HCT116 (cell line): Measurements from ENCODE around the gene TJAP1. TPM values are rescaled to one million over a fixed set of nuclear protein-coding genes. Genes with fewer than 3 reads are reported as not detected.
A peak's percentile ranks its signal among the peaks of the same experiment; 100 is the strongest.

Experiments used
- ATAC-seq: fragments of 200-7000 bp; cut with Tn5 transposase; 2 replicates; pipeline ENCODE4 v1.9.1; 2020; ENCODE audit warnings: mild to moderate bottlenecking, moderate library complexity
- BruUV-seq: library from RNA; stranded (reverse); fragments of 400-500 nt; replicated peaks from 2 replicates; lab custom pipeline; 2021; lab: Mats Ljungman, UMichigan
- CTCF ChIA-PET: fragments of 300-600 bp; sonication (Branson Sonifier 250); formaldehyde crosslinking; loops from one replicate; lab custom pipeline; 2021; ENCODE audit warnings: antibody characterized with exemption; lab: Charles Lee
- POLR2A ChIA-PET: fragments of 300-600, 350-600 bp; sonication (Branson Sonifier 250); formaldehyde crosslinking; loops from one replicate; lab custom pipeline; 2021; ENCODE audit warnings: antibody characterized with exemption; lab: Charles Lee
- RAD21 ChIA-PET, 2 experiments: fragments of 300-600 bp; sonication (Branson Sonifier 250); formaldehyde crosslinking; loops; one replicate each; lab custom pipeline; 2023; ENCODE audit warnings: low total read pairs in 2 of 2; ENCODE audit not compliant: uncharacterized antibody in 2 of 2, unreplicated experiment in 2 of 2, low non-redundant PET in 1 of 2; lab: Charles Lee
- DNase-seq: peaks from one replicate; pipeline ENCODE4 v3.0.0-alpha.2; 2010; ENCODE audit warnings: low read depth, low spot score
- H2AFZ ChIP-seq: fragments of 200-600 bp; shearing (Covaris generic), sonication (generic); 2 replicates; pipeline ENCODE4 v1.6.1; 2017; ENCODE audit warnings: low read depth, mixed run types, mixed read lengths, antibody characterized with exemption, low read length; ENCODE audit not compliant: poor library complexity, severe bottlenecking
- H3K27ac ChIP-seq: 2 replicates; pipeline ENCODE4 v1.5.1; 2012; ENCODE audit warnings: low read depth, low read length
- H3K27me3 ChIP-seq: fragments of 200-600 bp; sonication (generic); 2 replicates; pipeline ENCODE4 v1.6.1; 2016; ENCODE audit warnings: mixed run types, low read length, mixed read lengths; ENCODE audit not compliant: insufficient read depth
- H3K36me3 ChIP-seq, 2 experiments: fragments of 200-500 bp in 1 of 2; fragments of 200-600 bp in 1 of 2; sonication (Bioruptor generic) in 1 of 2; sonication (generic) in 1 of 2; 2 replicates each; pipeline versions ENCODE4 v1.5.1 to v1.6.1; 2014 to 2016; ENCODE audit warnings: low read length in 2 of 2, inconsistent platforms in 1 of 2, mixed read lengths in 1 of 2, mixed run types in 1 of 2; ENCODE audit not compliant: insufficient read depth in 2 of 2, control insufficient read depth in 1 of 2
- H3K4me1 ChIP-seq, 2 experiments: fragments of 200-600 bp in 1 of 2; sonication (generic) in 1 of 2; 2 replicates each; pipeline versions ENCODE4 v1.5.1 to v1.6.1; 2012 to 2017; ENCODE audit warnings: low read length in 2 of 2, inconsistent platforms in 1 of 2, mild to moderate bottlenecking in 1 of 2, mixed read lengths in 1 of 2, mixed run types in 1 of 2, moderate library complexity in 1 of 2; ENCODE audit not compliant: insufficient read depth in 2 of 2, control insufficient read depth in 1 of 2
- H3K4me2 ChIP-seq: fragments of 200-600 bp; sonication (generic); 2 replicates; pipeline ENCODE4 v1.6.1; 2017; ENCODE audit warnings: mixed run types, low read length, mixed read lengths
- H3K4me3 ChIP-seq, 2 experiments: fragments of 200-600 bp in 1 of 2; sonication (generic) in 1 of 2; replicated peaks in 1 of 2; 2 replicates each; pipeline ENCODE4 v1.5.1; 2011 to 2016; ENCODE audit warnings: low read length in 2 of 2, control low read depth in 1 of 2, low read depth in 1 of 2, mild to moderate bottlenecking in 1 of 2, mixed read lengths in 1 of 2, mixed run types in 1 of 2
- H3K79me2 ChIP-seq: fragments of 200-600 bp; sonication (generic); 2 replicates; pipeline ENCODE4 v1.6.1; 2017; ENCODE audit warnings: mild to moderate bottlenecking, mixed run types, low read length, moderate library complexity, mixed read lengths; ENCODE audit not compliant: insufficient read depth
- H3K9ac ChIP-seq: fragments of 200-600 bp; sonication (generic); 2 replicates; pipeline ENCODE4 v1.6.1; 2016; ENCODE audit warnings: low read length, mixed read lengths
- H3K9me2 ChIP-seq: fragments of 200-600 bp; sonication (generic), shearing (Covaris generic); 2 replicates; pipeline ENCODE4 v1.6.1; 2017; ENCODE audit warnings: mixed run types, mild to moderate bottlenecking, moderate library complexity; ENCODE audit not compliant: insufficient read depth
- H3K9me3 ChIP-seq, 2 experiments: fragments of 200-500 bp in 1 of 2; fragments of 200-600 bp in 1 of 2; sonication (Bioruptor generic) in 1 of 2; sonication (generic) in 1 of 2; 2 replicates each; pipeline ENCODE4 v1.6.1; 2014 to 2017; ENCODE audit warnings: low read length in 2 of 2, mixed read lengths in 2 of 2, inconsistent platforms in 1 of 2, low read depth in 1 of 2, mild to moderate bottlenecking in 1 of 2, mixed run types in 1 of 2, moderate library complexity in 1 of 2; ENCODE audit not compliant: control insufficient read depth in 1 of 2, insufficient read depth in 1 of 2
- H4K20me1 ChIP-seq: fragments of 200-600 bp; sonication (generic), shearing (Covaris generic); 2 replicates; pipeline ENCODE4 v1.6.1; 2017; ENCODE audit warnings: mixed run types, mild to moderate bottlenecking, moderate library complexity; ENCODE audit not compliant: insufficient read depth
- EGR1 ChIP-seq: IDR thresholded peaks from 2 replicates; pipeline ENCODE4 v1.6.1; 2012; ENCODE audit warnings: low read depth
- ELF1 ChIP-seq: IDR thresholded peaks from 2 replicates; pipeline ENCODE4 v1.6.1; 2012; ENCODE audit warnings: low read depth, borderline replicate concordance
- EZH2 ChIP-seq: fragments of 200-600 bp; sonication (generic); IDR thresholded peaks from 2 replicates; pipeline ENCODE4 v1.6.1; 2017; ENCODE audit warnings: antibody characterized with exemption, mixed run types
- EZH2phosphoT487 ChIP-seq: fragments of 200-600 bp; IDR thresholded peaks from 2 replicates; pipeline ENCODE4 v1.6.1; 2018; ENCODE audit warnings: antibody characterized with exemption, borderline replicate concordance
- MAX ChIP-seq: IDR thresholded peaks from 2 replicates; pipeline ENCODE4 v1.6.1; 2012
- REST ChIP-seq: IDR thresholded peaks from 2 replicates; pipeline ENCODE4 v1.6.1; 2012; ENCODE audit warnings: low read depth
- SP1 ChIP-seq: IDR thresholded peaks from 2 replicates; pipeline ENCODE4 v1.6.1; 2012; ENCODE audit warnings: low read depth
- YY1 ChIP-seq: IDR thresholded peaks from 2 replicates; pipeline ENCODE4 v1.6.1; 2011; ENCODE audit warnings: low read length, low read depth, moderate library complexity, mild to moderate bottlenecking; ENCODE audit not compliant: insufficient replicate concordance; ENCODE audit errors: extremely low read depth
- ZNF274 ChIP-seq: fragments of 200-500 bp; sonication (Bioruptor generic); IDR thresholded peaks from 2 replicates; pipeline ENCODE4 v1.6.1; 2014; ENCODE audit warnings: mild to moderate bottlenecking, low read depth, low read length, inconsistent platforms
- intact Hi-C: fragments of 100-400 bp; cut with micrococcal nuclease; formaldehyde crosslinking; loops from 2 replicates; pipeline ENCODE4 v1.10.0; 2022
- total RNA-seq: library from RNA; stranded (reverse); gene quantifications from one replicate; pipeline ENCODE4 v1.2.1, GENCODE V29; 2021; ENCODE audit not compliant: unreplicated experiment
- TF ChIP-seq, protein P1 (sequence below): IDR thresholded peaks from 2 replicates; pipeline ENCODE4 v1.6.1; 2011; ENCODE audit warnings: mild to moderate bottlenecking, low read length, moderate library complexity; ENCODE audit not compliant: insufficient replicate concordance; ENCODE audit errors: extremely low read depth

The TJAP1 gene
- total RNA-seq, 1 experiment from 2014 or later, result 45.2 TPM

GRCh38 chr6:43469947-43470346 is 7.4 kb upstream of the TJAP1 start:
- no peak overlapping the region for H3K4me3 ChIP-seq
- ATAC-seq, result peak; percentile 34; the same call in 1 of the 2 replicates
- no TSS peak for BruUV-seq
- no peaks in the 10 kb centered on the region for H4K20me1 ChIP-seq
- no peaks in the 10 kb centered on the region for H3K27me3 ChIP-seq
- ChIA-PET CTCF (no interaction called here), POLR2A (no interaction called here), RAD21 (no interaction called here)
- intact Hi-C loops, result no loop called here
- H3K4me1 ChIP-seq, result peaks cover 18 to 21% of the 10 kb centered on the region in 2 experiments
- H3K4me2 ChIP-seq, result peak overlapping the region; percentile 48
- no peak for DNase-seq
- no peak for TF ChIP-seq ELF1
- TF ChIP-seq SP1, result no peak
- no peak for TF ChIP-seq EGR1
- TF ChIP-seq EZH2phosphoT487, result no peak
- no peak for TF ChIP-seq REST
- TF ChIP-seq EZH2, result no peak
- TF ChIP-seq, protein P1, sequence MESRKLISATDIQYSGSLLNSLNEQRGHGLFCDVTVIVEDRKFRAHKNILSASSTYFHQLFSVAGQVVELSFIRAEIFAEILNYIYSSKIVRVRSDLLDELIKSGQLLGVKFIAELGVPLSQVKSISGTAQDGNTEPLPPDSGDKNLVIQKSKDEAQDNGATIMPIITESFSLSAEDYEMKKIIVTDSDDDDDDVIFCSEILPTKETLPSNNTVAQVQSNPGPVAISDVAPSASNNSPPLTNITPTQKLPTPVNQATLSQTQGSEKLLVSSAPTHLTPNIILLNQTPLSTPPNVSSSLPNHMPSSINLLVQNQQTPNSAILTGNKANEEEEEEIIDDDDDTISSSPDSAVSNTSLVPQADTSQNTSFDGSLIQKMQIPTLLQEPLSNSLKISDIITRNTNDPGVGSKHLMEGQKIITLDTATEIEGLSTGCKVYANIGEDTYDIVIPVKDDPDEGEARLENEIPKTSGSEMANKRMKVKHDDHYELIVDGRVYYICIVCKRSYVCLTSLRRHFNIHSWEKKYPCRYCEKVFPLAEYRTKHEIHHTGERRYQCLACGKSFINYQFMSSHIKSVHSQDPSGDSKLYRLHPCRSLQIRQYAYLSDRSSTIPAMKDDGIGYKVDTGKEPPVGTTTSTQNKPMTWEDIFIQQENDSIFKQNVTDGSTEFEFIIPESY, result no peak
- TF ChIP-seq MAX, result no peak
- no peak for TF ChIP-seq ZNF274
- no peak for TF ChIP-seq YY1
- no peaks in the 10 kb centered on the region for H3K9me3 ChIP-seq
- no peaks in the 10 kb centered on the region for H3K9me2 ChIP-seq
- H3K9ac ChIP-seq, result no peak overlapping the region
- no peak overlapping the region for H2AFZ ChIP-seq
- H3K79me2 ChIP-seq, result no peaks in the 10 kb centered on the region
- H3K27ac ChIP-seq, result no peak overlapping the region
- no peaks in the 10 kb centered on the region for H3K36me3 ChIP-seq
